A549 (cell line): ENCODE data around the gene ZBTB42. TPM values are rescaled to one million over a fixed set of nuclear protein-coding genes. Genes with fewer than 3 reads are reported as not detected.

Experiments used
- ATAC-seq, 2 experiments: fragments of 200-7000 bp in 1 of 2; fragments of >200 bp in 1 of 2; cut with Nextera tagmentation in 1 of 2; cut with Tn5 transposase in 1 of 2; 3 replicates each; pipeline versions ENCODE4 v1.8.0 to v1.9.1; 2018 to 2020; ENCODE audit warnings: mild to moderate bottlenecking in 1 of 2, moderate library complexity in 1 of 2
- CTCF ChIA-PET: fragments of 300-600 bp; sonication (Branson Sonifier 250); formaldehyde crosslinking; extraction: SDS; loops from one replicate; lab custom pipeline; 2021; ENCODE audit warnings: antibody characterized with exemption, inconsistent platforms; lab: Yijun Ruan, JAX
- POLR2A ChIA-PET: fragments of 350-600 bp; formaldehyde crosslinking; extraction: SDS; loops from one replicate; lab custom pipeline; 2021; ENCODE audit warnings: antibody characterized with exemption, inconsistent platforms; lab: Yijun Ruan, JAX
- DNase-seq, 2 experiments: peaks; one replicate each; pipeline versions ENCODE4 v3.0.0 to v3.0.0-alpha.2; 2011 to 2016; ENCODE audit warnings: low read depth in 1 of 2, low spot score in 1 of 2
- FAIRE-seq: peaks from 2 replicates; lab custom pipeline; 2011; peaks lifted over from hg19 to GRCh38; lab: Jason Lieb, UNC
- H3K27ac ChIP-seq, 2 experiments: fragments of >200 bp; sonication (Bioruptor Twin); formaldehyde crosslinking; 3 replicates each; pipeline ENCODE4 v1.5.1; 2016 to 2017
- H3K4me1 ChIP-seq: fragments of >200 bp; sonication (Bioruptor Twin); formaldehyde crosslinking; 3 replicates; pipeline ENCODE4 v1.6.1; 2016
- H3K4me2 ChIP-seq: fragments of >200 bp; sonication (Bioruptor Twin); formaldehyde crosslinking; 3 replicates; pipeline ENCODE4 v1.6.1; 2016
- H3K4me3 ChIP-seq: fragments of >200 bp; sonication (Bioruptor Twin); formaldehyde crosslinking; 3 replicates; pipeline ENCODE4 v1.5.1; 2016
- H3K9me3 ChIP-seq: fragments of >200 bp; sonication (Bioruptor Twin); formaldehyde crosslinking; 3 replicates; pipeline ENCODE4 v1.6.1; 2016
- CBX2 ChIP-seq: fragments of 200-600 bp; sonication (generic); IDR thresholded peaks from 2 replicates; pipeline ENCODE4 v1.6.1; 2016; ENCODE audit warnings: low read depth, mild to moderate bottlenecking, borderline replicate concordance
- CHD2 ChIP-seq: fragments of 150-350 bp; IDR thresholded peaks from 2 replicates; pipeline ENCODE4 v1.6.1; 2014; ENCODE audit warnings: low read length; ENCODE audit not compliant: partially characterized antibody
- EHF ChIP-seq: fragments of 250-450 bp; sonication (Bioruptor Pico); IDR thresholded peaks from 2 replicates; pipeline ENCODE4 v1.5.0; 2020; ENCODE audit warnings: mild to moderate bottlenecking
- GATA3 ChIP-seq: IDR thresholded peaks from 2 replicates; pipeline ENCODE4 v1.6.1; 2012; ENCODE audit warnings: borderline replicate concordance
- HDAC2 ChIP-seq: fragments of 200-600 bp; sonication (generic); IDR thresholded peaks from 2 replicates; pipeline ENCODE4 v1.6.1; 2016
- HOXA7 ChIP-seq: fragments of 250-450 bp; sonication (Bioruptor Pico); IDR thresholded peaks from 2 replicates; pipeline ENCODE4 v1.5.0; 2020; ENCODE audit warnings: mild to moderate bottlenecking, moderate library complexity
- HOXB13 ChIP-seq: fragments of 250-450 bp; sonication (Bioruptor Pico); IDR thresholded peaks from 2 replicates; pipeline ENCODE4 v1.5.0; 2020; ENCODE audit warnings: low read depth, mild to moderate bottlenecking, moderate library complexity
- HOXB5 ChIP-seq: fragments of 250-450 bp; sonication (Bioruptor Pico); IDR thresholded peaks from 2 replicates; pipeline ENCODE4 v1.5.0; 2020; ENCODE audit warnings: mild to moderate bottlenecking, moderate library complexity
- JUNB ChIP-seq: fragments of >200 bp; sonication (Bioruptor Twin); formaldehyde crosslinking; IDR thresholded peaks from 2 replicates; pipeline ENCODE4 v1.6.1; 2016
- MAFK ChIP-seq: fragments of 450-650 bp; IDR thresholded peaks from 2 replicates; pipeline ENCODE4 v1.6.1; 2014; ENCODE audit not compliant: partially characterized antibody
- MAZ ChIP-seq: fragments of 150-350 bp; IDR thresholded peaks from 2 replicates; pipeline ENCODE4 v1.6.1; 2014; ENCODE audit warnings: antibody characterized with exemption, low read depth, low read length, borderline replicate concordance
- MYC ChIP-seq: IDR thresholded peaks from 2 replicates; pipeline ENCODE4 v1.6.1; 2012; ENCODE audit warnings: mild to moderate bottlenecking, inconsistent platforms, low read length, improper control_type of control experiment, borderline replicate concordance
- NPAS2 ChIP-seq: fragments of 250-450 bp; sonication (Bioruptor Pico); IDR thresholded peaks from 2 replicates; pipeline ENCODE4 v1.8.0; 2022; ENCODE audit warnings: mild to moderate bottlenecking, moderate library complexity, borderline replicate concordance
- POLR2AphosphoS2 ChIP-seq: conservative IDR thresholded peaks from 2 replicates; pipeline ENCODE4 v1.6.1; 2012; ENCODE audit warnings: low read length, improper control_type of control experiment, inconsistent platforms
- RAD21 ChIP-seq, 2 experiments: fragments of >200 bp in 1 of 2; sonication (Bioruptor Twin) in 1 of 2; formaldehyde crosslinking in 1 of 2; IDR thresholded peaks in 1 of 2; conservative IDR thresholded peaks in 1 of 2; 2 replicates in 1 of 2; 3 replicates in 1 of 2; pipeline ENCODE4 v1.6.1; 2012 to 2018; ENCODE audit warnings: inconsistent platforms in 1 of 2
- RCOR1 ChIP-seq: fragments of 150-350 bp; IDR thresholded peaks from 2 replicates; pipeline ENCODE4 v1.6.1; 2014; ENCODE audit warnings: antibody characterized with exemption, low read length, low read depth
- RFX5 ChIP-seq: fragments of 450-650 bp; IDR thresholded peaks from 2 replicates; pipeline ENCODE4 v1.7.1; 2014; ENCODE audit warnings: antibody characterized with exemption, mild to moderate bottlenecking, moderate library complexity
- SMC3 ChIP-seq: fragments of >200 bp; sonication (Bioruptor Twin); formaldehyde crosslinking; IDR thresholded peaks from 3 replicates; pipeline ENCODE4 v1.6.1; 2018; ENCODE audit warnings: inconsistent platforms
- TP53 ChIP-seq: fragments of 250-450 bp; sonication (Bioruptor Pico); IDR thresholded peaks from 2 replicates; pipeline ENCODE4 v1.5.0; 2021; ENCODE audit warnings: mild to moderate bottlenecking, moderate library complexity
- ZNF302 ChIP-seq: fragments of 250-450 bp; sonication (Bioruptor Pico); IDR thresholded peaks from 2 replicates; pipeline ENCODE4 v1.9.0; 2021; ENCODE audit warnings: inconsistent platforms, mild to moderate bottlenecking, moderate library complexity
- WGBS: methylation state at CpG from one replicate; pipeline ENCODE4 v1.1.6; 2017; ENCODE audit errors: missing lambda C conversion rate; 5-methylcytosine and 5-hydroxymethylcytosine counted together
- polyA plus RNA-seq, 4 experiments: library from polyadenylated mRNA; depleted of rRNA in 3 of 4; stranded (reverse); fragments of >200 nt; fragmentation: RNase III in 1 of 4; extraction: RNeasy Plus Mini Kit Qiagen cat#74134 plus additional on column Dnase treatment in 1 of 4; gene quantifications; 2 replicates in 3 of 4; 3 replicates in 1 of 4; pipeline ENCODE4 v1.2.3, GENCODE V29; 2011 to 2017
- TF ChIP-seq, protein P1 (sequence below): fragments of 450-650 bp; IDR thresholded peaks from 2 replicates; pipeline ENCODE4 v1.6.1; 2014; ENCODE audit warnings: antibody characterized with exemption
- TF ChIP-seq, protein P2 (sequence below): fragments of 200-600 bp; sonication (generic); IDR thresholded peaks from 2 replicates; pipeline ENCODE4 v1.6.1; 2016; ENCODE audit warnings: antibody characterized with exemption, mild to moderate bottlenecking, moderate library complexity
- TF ChIP-seq, protein P3 (sequence below): fragments of 250-450 bp; sonication (Bioruptor Pico); IDR thresholded peaks from 2 replicates; pipeline ENCODE4 v1.5.0; 2021; ENCODE audit warnings: mild to moderate bottlenecking, moderate library complexity, borderline replicate concordance
- TF ChIP-seq, protein P4 (sequence below): fragments of >200 bp; sonication (Bioruptor Twin); formaldehyde crosslinking; IDR thresholded peaks from 2 replicates; pipeline ENCODE4 v1.6.1; 2016

Gene ZBTB42
- polyA plus RNA-seq, 2 of the 4 experiments (the other 2 are of a cell fraction): 1.6 to 2.6 TPM

DNA sequence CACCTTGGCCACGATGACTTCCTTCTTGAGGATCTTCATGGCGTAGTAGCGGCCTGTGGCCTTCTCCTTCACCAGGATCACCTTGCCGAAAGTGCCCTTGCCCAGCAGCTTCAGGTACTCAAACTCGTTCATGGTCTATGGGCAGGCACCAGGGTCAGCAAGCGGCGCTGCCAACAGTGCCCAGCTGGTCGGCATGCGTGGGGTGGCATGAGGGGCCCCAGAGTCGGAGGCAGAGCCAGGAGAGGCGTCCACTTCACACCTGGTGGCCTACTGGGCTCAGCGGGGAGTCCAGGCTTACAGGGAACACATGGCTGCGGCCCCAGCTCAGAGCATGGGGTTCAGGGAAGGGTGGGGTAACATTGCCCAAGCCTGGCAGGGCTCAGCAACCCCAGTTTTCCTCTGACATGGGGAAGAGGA, 25.8 kb upstream of the ZBTB42 start:
- Histone ChIP-seq H3K4me3 (no peak overlapping the region), H3K4me2 (no peak overlapping the region)
- WGBS: 91% methylated on average over 7 of the region's 13 CpGs
- TF ChIP-seq MAZ (no peak), POLR2AphosphoS2 (no peak), TP53 (no peak), HOXB5 (CRISPR knock-in tag) (no peak), EHF (CRISPR knock-in tag) (no peak), CBX2 (no peak), RFX5 (no peak), RCOR1 (no peak), SMC3 (no peak), HOXA7 (no peak), HOXB13 (no peak), HDAC2 (no peak), GATA3 (no peak), MAFK (no peak), CHD2 (no peak)
- TF ChIP-seq, protein P1, sequence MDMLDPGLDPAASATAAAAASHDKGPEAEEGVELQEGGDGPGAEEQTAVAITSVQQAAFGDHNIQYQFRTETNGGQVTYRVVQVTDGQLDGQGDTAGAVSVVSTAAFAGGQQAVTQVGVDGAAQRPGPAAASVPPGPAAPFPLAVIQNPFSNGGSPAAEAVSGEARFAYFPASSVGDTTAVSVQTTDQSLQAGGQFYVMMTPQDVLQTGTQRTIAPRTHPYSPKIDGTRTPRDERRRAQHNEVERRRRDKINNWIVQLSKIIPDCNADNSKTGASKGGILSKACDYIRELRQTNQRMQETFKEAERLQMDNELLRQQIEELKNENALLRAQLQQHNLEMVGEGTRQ: no peak
- TF ChIP-seq, protein P2, sequence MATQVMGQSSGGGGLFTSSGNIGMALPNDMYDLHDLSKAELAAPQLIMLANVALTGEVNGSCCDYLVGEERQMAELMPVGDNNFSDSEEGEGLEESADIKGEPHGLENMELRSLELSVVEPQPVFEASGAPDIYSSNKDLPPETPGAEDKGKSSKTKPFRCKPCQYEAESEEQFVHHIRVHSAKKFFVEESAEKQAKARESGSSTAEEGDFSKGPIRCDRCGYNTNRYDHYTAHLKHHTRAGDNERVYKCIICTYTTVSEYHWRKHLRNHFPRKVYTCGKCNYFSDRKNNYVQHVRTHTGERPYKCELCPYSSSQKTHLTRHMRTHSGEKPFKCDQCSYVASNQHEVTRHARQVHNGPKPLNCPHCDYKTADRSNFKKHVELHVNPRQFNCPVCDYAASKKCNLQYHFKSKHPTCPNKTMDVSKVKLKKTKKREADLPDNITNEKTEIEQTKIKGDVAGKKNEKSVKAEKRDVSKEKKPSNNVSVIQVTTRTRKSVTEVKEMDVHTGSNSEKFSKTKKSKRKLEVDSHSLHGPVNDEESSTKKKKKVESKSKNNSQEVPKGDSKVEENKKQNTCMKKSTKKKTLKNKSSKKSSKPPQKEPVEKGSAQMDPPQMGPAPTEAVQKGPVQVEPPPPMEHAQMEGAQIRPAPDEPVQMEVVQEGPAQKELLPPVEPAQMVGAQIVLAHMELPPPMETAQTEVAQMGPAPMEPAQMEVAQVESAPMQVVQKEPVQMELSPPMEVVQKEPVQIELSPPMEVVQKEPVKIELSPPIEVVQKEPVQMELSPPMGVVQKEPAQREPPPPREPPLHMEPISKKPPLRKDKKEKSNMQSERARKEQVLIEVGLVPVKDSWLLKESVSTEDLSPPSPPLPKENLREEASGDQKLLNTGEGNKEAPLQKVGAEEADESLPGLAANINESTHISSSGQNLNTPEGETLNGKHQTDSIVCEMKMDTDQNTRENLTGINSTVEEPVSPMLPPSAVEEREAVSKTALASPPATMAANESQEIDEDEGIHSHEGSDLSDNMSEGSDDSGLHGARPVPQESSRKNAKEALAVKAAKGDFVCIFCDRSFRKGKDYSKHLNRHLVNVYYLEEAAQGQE: no peak
- TF ChIP-seq, all 56 proteins: peak for 0
- peaks cover 2% of the 10 kb centered on the region; the same call in 1 of the 3 replicates for H3K9me3 ChIP-seq
- no peak overlapping the region for H3K27ac ChIP-seq
- FAIRE-seq (no peak), ATAC-seq (no peak), DNase-seq (no peak)
- CTCF ChIA-PET: interaction anchor here (1.3 to 1.8 kb wide), 5 partner anchors 13 to 51 kb away, joined by 3 to 5 read pairs (median 4); no protein-coding TSS in a partner anchor
- no peaks in the 10 kb centered on the region for H3K4me1 ChIP-seq
- POLR2A ChIA-PET: no interaction called here

DNA sequence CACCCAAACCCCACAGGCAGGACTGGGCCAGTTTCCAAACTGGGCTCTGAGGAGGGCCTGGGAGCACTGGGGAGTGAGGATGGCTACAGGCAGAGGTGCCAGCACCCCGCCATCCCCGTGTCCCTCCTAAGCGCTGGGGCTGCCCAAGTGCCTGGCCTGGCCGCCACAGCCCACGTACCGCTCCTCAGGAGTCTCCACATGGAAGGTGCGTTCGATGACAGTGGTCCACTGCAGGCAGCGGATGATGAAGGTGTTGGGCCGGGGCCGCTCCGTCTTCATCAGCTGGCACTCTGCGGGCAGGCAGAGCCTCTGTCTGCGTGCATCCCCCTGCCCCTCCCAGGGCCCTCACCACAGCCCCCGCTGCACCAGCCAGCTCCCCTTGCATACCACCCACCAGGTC, 24.4 kb upstream of the ZBTB42 start:
- Histone ChIP-seq H3K27ac (no peak overlapping the region), H3K4me3 (no peak overlapping the region), H3K9me3 (peaks cover 2% of the 10 kb centered on the region; the same call in 1 of the 3 replicates), H3K4me1 (no peaks in the 10 kb centered on the region), H3K4me2 (no peak overlapping the region)
- no peak for ATAC-seq
- DNase-seq: no peak
- ChIA-PET CTCF (interaction anchor here (1.0 to 3.1 kb wide), 4 partner anchors 8 to 50 kb away, joined by 3 to 17 read pairs (median 4); no protein-coding TSS in a partner anchor), POLR2A (no interaction called here)
- 96% methylated on average over 15 of the region's 15 CpGs for WGBS
- FAIRE-seq: no peak
- TF ChIP-seq CHD2: no peak
- TF ChIP-seq, protein P3, sequence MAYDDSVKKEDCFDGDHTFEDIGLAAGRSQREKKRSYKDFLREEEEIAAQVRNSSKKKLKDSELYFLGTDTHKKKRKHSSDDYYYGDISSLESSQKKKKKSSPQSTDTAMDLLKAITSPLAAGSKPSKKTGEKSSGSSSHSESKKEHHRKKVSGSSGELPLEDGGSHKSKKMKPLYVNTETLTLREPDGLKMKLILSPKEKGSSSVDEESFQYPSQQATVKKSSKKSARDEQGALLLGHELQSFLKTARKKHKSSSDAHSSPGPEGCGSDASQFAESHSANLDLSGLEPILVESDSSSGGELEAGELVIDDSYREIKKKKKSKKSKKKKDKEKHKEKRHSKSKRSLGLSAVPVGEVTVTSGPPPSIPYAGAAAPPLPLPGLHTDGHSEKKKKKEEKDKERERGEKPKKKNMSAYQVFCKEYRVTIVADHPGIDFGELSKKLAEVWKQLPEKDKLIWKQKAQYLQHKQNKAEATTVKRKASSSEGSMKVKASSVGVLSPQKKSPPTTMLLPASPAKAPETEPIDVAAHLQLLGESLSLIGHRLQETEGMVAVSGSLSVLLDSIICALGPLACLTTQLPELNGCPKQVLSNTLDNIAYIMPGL: no peak
- TF ChIP-seq NPAS2 (CRISPR knock-in tag): no peak
- no peak for TF ChIP-seq RAD21 (conservative IDR thresholded peaks at IDR 0.05 in 1 of 2, IDR thresholded peaks at IDR 0.05 in 1 of 2)
- TF ChIP-seq MYC: no peak
- no peak for TF ChIP-seq GATA3
- TF ChIP-seq SMC3: no peak
- TF ChIP-seq MAZ: no peak
- no peak for TF ChIP-seq ZNF302 (CRISPR knock-in tag)
- TF ChIP-seq, protein P1: no peak
- TF ChIP-seq, protein P4, sequence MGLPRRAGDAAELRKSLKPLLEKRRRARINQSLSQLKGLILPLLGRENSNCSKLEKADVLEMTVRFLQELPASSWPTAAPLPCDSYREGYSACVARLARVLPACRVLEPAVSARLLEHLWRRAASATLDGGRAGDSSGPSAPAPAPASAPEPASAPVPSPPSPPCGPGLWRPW: no peak
- no peak for TF ChIP-seq JUNB
- no peak for TF ChIP-seq RFX5
